Measurements from ENCODE around the gene ETFB.

Gene ETFB

DNA sequence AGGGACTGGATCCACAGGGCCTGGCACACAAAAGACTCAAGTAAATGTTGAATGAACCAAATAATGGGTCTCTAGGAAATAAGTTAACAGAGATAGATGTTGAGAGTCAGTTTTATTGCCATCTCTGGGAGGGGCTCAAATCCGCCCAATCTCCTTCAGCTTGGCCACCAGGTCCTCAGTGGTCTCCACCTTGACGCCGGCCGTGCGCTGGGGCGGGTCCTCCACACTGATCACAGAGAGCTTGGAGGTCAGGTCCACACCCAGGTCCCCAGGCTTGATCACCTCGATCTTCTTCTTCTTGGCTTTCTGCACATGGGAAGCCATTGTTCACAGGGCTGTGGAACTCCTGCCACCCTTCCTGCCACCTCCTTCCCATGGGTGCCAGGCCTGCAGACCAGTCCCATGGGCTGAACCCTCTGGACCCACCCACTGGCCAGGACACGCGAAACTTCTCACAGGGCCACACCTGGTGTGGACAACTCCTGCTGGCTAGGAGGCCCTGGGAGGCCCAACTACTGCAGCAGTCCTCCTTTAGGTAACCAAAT lies 21.0 kb downstream of the ETFB start:
- CTCF ChIA-PET = no interaction called here

DNA sequence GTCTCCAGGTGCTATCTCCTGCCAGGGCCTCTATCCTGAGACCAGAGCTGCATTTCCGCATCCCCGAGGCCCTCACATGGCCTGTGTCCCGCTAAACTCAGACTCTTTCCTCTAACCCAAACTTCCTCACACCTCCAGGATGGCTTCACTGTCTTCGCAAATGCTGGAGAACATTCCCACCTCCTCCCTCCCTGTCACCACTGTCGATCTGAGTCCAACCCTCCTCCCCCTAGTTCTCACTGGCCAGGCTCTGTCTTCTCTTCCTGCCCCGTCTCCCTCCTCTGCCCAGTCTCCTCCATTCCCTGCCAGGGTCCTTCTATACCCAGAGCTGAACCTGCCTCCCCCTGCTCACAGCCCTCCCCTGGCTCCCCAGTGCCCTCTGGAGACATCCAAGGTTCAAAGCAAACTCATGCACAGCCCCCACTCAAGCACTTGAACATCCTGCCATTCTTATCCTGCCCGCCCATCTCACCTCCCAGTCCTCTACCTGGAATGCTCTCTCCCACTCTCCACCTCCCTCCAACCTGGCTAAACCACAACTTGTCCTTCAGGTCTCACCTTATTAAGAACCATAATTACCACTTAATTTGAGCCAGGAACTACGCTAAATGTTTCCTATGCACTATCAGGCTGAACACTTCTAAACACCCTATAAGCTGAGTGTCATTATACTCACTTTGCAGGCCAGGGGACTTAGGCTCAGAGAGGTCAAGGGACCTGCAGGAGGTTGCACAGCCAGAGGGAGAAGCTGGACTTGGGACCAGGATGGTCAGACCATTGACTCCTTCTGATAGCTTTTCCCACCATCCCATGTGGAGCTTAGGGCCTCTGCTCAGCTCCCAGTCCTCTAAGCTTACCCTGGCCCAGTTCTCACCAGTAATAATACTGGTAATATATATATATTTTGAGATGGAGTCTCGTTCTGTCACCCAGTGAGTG lies 23.3 kb downstream of the ETFB start:
- POLR2A ChIA-PET = interaction anchor here (0.7 to 2.0 kb wide), 4 partner anchors 12 to 25 kb away, joined by 3 to 10 read pairs (median 4); no protein-coding TSS in a partner anchor
- CTCF ChIA-PET = interaction anchor here (1.0 kb wide), 1 partner anchor 185 kb away, joined by 3 read pairs; no protein-coding TSS in a partner anchor

More for the DNA sequence above, 21.0 kb downstream of the ETFB start:
- TF ChIP-seq, protein P1, sequence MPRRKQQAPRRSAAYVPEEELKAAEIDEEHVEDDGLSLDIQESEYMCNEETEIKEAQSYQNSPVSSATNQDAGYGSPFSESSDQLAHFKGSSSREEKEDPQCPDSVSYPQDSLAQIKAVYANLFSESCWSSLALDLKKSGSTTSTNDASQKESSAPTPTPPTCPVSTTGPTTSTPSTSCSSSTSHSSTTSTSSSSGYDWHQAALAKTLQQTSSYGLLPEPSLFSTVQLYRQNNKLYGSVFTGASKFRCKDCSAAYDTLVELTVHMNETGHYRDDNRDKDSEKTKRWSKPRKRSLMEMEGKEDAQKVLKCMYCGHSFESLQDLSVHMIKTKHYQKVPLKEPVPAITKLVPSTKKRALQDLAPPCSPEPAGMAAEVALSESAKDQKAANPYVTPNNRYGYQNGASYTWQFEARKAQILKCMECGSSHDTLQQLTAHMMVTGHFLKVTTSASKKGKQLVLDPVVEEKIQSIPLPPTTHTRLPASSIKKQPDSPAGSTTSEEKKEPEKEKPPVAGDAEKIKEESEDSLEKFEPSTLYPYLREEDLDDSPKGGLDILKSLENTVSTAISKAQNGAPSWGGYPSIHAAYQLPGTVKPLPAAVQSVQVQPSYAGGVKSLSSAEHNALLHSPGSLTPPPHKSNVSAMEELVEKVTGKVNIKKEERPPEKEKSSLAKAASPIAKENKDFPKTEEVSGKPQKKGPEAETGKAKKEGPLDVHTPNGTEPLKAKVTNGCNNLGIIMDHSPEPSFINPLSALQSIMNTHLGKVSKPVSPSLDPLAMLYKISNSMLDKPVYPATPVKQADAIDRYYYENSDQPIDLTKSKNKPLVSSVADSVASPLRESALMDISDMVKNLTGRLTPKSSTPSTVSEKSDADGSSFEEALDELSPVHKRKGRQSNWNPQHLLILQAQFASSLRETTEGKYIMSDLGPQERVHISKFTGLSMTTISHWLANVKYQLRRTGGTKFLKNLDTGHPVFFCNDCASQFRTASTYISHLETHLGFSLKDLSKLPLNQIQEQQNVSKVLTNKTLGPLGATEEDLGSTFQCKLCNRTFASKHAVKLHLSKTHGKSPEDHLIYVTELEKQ (tag by site-specific recombination; IDR thresholded peaks at IDR 0.05; ENCODE audit: borderline replicate concordance) = no peak
- TF ChIP-seq MEIS1 (CRISPR knock-in tag; IDR thresholded peaks at IDR 0.05; ENCODE audit: borderline replicate concordance) (no peak), REPIN1 (tag by site-specific recombination; IDR thresholded peaks at IDR 0.05; ENCODE audit: low read depth) (no peak), ZNF138 (tag by site-specific recombination; IDR thresholded peaks at IDR 0.05; ENCODE audit: borderline replicate concordance) (no peak), ZNF571 (tag by site-specific recombination; IDR thresholded peaks at IDR 0.05) (no peak), ZNF202 (tag by site-specific recombination; IDR thresholded peaks at IDR 0.05; ENCODE audit: borderline replicate concordance) (no peak), ZNF274 (IDR thresholded peaks at IDR 0.05; ENCODE audit: low read length) (no peak), ZNF274 (tag by site-specific recombination; IDR thresholded peaks at IDR 0.05; ENCODE audit: borderline replicate concordance) (no peak)
- TF ChIP-seq, protein P2, sequence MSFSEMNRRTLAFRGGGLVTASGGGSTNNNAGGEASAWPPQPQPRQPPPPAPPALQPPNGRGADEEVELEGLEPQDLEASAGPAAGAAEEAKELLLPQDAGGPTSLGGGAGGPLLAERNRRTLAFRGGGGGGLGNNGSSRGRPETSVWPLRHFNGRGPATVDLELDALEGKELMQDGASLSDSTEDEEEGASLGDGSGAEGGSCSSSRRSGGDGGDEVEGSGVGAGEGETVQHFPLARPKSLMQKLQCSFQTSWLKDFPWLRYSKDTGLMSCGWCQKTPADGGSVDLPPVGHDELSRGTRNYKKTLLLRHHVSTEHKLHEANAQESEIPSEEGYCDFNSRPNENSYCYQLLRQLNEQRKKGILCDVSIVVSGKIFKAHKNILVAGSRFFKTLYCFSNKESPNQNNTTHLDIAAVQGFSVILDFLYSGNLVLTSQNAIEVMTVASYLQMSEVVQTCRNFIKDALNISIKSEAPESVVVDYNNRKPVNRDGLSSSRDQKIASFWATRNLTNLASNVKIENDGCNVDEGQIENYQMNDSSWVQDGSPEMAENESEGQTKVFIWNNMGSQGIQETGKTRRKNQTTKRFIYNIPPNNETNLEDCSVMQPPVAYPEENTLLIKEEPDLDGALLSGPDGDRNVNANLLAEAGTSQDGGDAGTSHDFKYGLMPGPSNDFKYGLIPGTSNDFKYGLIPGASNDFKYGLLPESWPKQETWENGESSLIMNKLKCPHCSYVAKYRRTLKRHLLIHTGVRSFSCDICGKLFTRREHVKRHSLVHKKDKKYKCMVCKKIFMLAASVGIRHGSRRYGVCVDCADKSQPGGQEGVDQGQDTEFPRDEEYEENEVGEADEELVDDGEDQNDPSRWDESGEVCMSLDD (tag by site-specific recombination; IDR thresholded peaks at IDR 0.05) = no peak
- Histone ChIP-seq H3K9me3 (ENCODE audit: control insufficient read depth, insufficient read depth, low read depth, low read length) (no peaks in the 10 kb centered on the region), H3K36me3 (ENCODE audit: control insufficient read depth in 2 of 2, insufficient read depth in 1 of 2, low read length in 2 of 2) (peaks cover 5 to 29% of the 10 kb centered on the region in 2 experiments; a peak in 2 of 3 replicates), H3K4me1 (ENCODE audit: control insufficient read depth, insufficient read depth, low read length) (0 out of 2 replicates have a peak, but pooled peaks cover 2% of the 10 kb centered on the region), H3K4me3 (ENCODE audit: low read depth, low read length) (no peak overlapping the region), H3K27ac (ENCODE audit: extremely low read depth, low read depth, low read length) (no peak overlapping the region)
- POLR2A ChIA-PET = no interaction called here

More for the DNA sequence above, 23.3 kb downstream of the ETFB start:
- TF ChIP-seq SP2 (tag by site-specific recombination; IDR thresholded peaks at IDR 0.05) = peak; percentile 16; the same call in 1 of the 2 replicates
- no peak for TF ChIP-seq ZNF155 (tag by site-specific recombination; IDR thresholded peaks at IDR 0.05)
- no peak for TF ChIP-seq GLI4 (tag by site-specific recombination; IDR thresholded peaks at IDR 0.05)
- no peak for TF ChIP-seq MEIS1 (CRISPR knock-in tag; IDR thresholded peaks at IDR 0.05; ENCODE audit: borderline replicate concordance)
- 0 out of 2 replicates have a peak, but pooled peaks have one; percentile 41 for TF ChIP-seq ZNF16 (tag by site-specific recombination; IDR thresholded peaks at IDR 0.05; ENCODE audit: low read depth)
- TF ChIP-seq TRIM28 (IDR thresholded peaks at IDR 0.05; ENCODE audit: borderline replicate concordance, low read length) = no peak
- TF ChIP-seq ZNF140 (tag by site-specific recombination; IDR thresholded peaks at IDR 0.05) = no peak
- TF ChIP-seq ZNF777 (tag by site-specific recombination; IDR thresholded peaks at IDR 0.05; ENCODE audit: borderline replicate concordance) = no peak
- no peak for TF ChIP-seq SALL2 (tag by site-specific recombination; IDR thresholded peaks at IDR 0.05; ENCODE audit: borderline replicate concordance)
- peak; percentile 79 for TF ChIP-seq ZNF768 (tag by site-specific recombination; IDR thresholded peaks at IDR 0.05)
- no peak for TF ChIP-seq ZNF433 (tag by site-specific recombination; IDR thresholded peaks at IDR 0.05; ENCODE audit: low read depth)
- TF ChIP-seq EGR2 (tag by site-specific recombination; IDR thresholded peaks at IDR 0.05; ENCODE audit: low read depth) = 0 out of 2 replicates have a peak, but pooled peaks have one; percentile 3
- H3K9me3 ChIP-seq (ENCODE audit: control insufficient read depth, insufficient read depth, low read depth, low read length) = no peaks in the 10 kb centered on the region
- 0 out of 2 replicates have a peak, but pooled peaks cover 8% of the 10 kb centered on the region for H3K4me1 ChIP-seq (ENCODE audit: control insufficient read depth, insufficient read depth, low read length)
- no peak overlapping the region for H3K27ac ChIP-seq (ENCODE audit: extremely low read depth, low read depth, low read length)
- H3K4me3 ChIP-seq (ENCODE audit: low read depth, low read length) = no peak overlapping the region
- H3K36me3 ChIP-seq (ENCODE audit: control insufficient read depth in 2 of 2, insufficient read depth in 1 of 2, low read length in 2 of 2) = peaks cover 0 to 27% of the 10 kb centered on the region in 2 experiments; a peak in 2 of 3 replicates

Data from HEK293 (cell line).